HL-60 (cell line): ENCODE data around the gene NME3.

Experiments
- DNase-seq, 2 experiments: peaks; one replicate each; pipeline ENCODE4 v3.0.0-alpha.2; 2010 to 2020; ENCODE audit warnings: low read depth in 1 of 2, low spot score in 1 of 2
- H3K27ac ChIP-seq: fragments of 250-450 bp; sonication (Bioruptor Pico); replicated peaks from 2 replicates; pipeline ENCODE4 v1.5.1; 2020; ENCODE audit warnings: mild to moderate bottlenecking, moderate library complexity
- H3K27me3 ChIP-seq: fragments of 250-450 bp; sonication (Bioruptor Pico); 2 replicates; pipeline ENCODE4 v1.5.1; 2021; ENCODE audit warnings: mild to moderate bottlenecking, moderate library complexity; ENCODE audit not compliant: insufficient read depth, poor library complexity, severe bottlenecking
- H3K4me3 ChIP-seq: replicated peaks from 2 replicates; pipeline ENCODE4 v1.5.1; 2011; ENCODE audit warnings: mild to moderate bottlenecking, control low read depth, low read length; ENCODE audit not compliant: insufficient read depth
- CTCF ChIP-seq: IDR thresholded peaks from one replicate; pipeline ENCODE4 v1.5.1; 2011; ENCODE audit warnings: low read length, control low read depth, inconsistent platforms; ENCODE audit not compliant: insufficient read depth
- GABPA ChIP-seq: IDR thresholded peaks from 2 replicates; pipeline ENCODE4 v1.6.1; 2012; ENCODE audit warnings: low read depth
- POLR2AphosphoS5 ChIP-seq: IDR thresholded peaks from 2 replicates; pipeline ENCODE4 v1.6.1; 2012; ENCODE audit warnings: low read depth
- REST ChIP-seq: IDR thresholded peaks from 2 replicates; pipeline ENCODE4 v1.6.1; 2012; ENCODE audit warnings: low read depth; ENCODE audit not compliant: insufficient replicate concordance
- SPI1 ChIP-seq: IDR thresholded peaks from 2 replicates; pipeline ENCODE4 v1.6.1; 2012; ENCODE audit warnings: low read depth, mild to moderate bottlenecking, borderline replicate concordance

The NME3 gene

GRCh38 chr16:1775846-1776671 is 4.7 kb upstream of the NME3 start:
- DNase-seq, result no peak
- H3K27ac ChIP-seq, result no peak overlapping the region
- H3K27me3 ChIP-seq, result no peaks in the 10 kb centered on the region
- no peak overlapping the region for H3K4me3 ChIP-seq
- TF ChIP-seq SPI1 (no peak), POLR2AphosphoS5 (peak; percentile 31; the same call in 1 of the 2 replicates), CTCF (no peak)

GRCh38 chr16:1775006-1775845 is 3.9 kb upstream of the NME3 start:
- TF ChIP-seq GABPA, result no peak
- no peak for TF ChIP-seq CTCF
- no peak for TF ChIP-seq REST
- TF ChIP-seq POLR2AphosphoS5, result no peak
- no peak for TF ChIP-seq SPI1
- no peak for DNase-seq
- H3K27ac ChIP-seq, result no peak overlapping the region
- no peak overlapping the region for H3K4me3 ChIP-seq
- no peaks in the 10 kb centered on the region for H3K27me3 ChIP-seq

GRCh38 chr16:1774448-1774780 is 3.1 kb upstream of the NME3 start:
- Histone ChIP-seq H3K27me3 (no peaks in the 10 kb centered on the region), H3K27ac (peak overlapping the region; percentile 91), H3K4me3 (peak overlapping the region; percentile 96)
- TF ChIP-seq GABPA, result no peak
- TF ChIP-seq REST, result no peak
- DNase-seq, result no peak

GRCh38 chr16:1773703-1774447 is 2.5 kb upstream of the NME3 start:
- peak overlapping the region; percentile 96 for H3K4me3 ChIP-seq
- TF ChIP-seq SPI1 (peak; percentile 85), GABPA (0 out of 2 replicates have a peak, but pooled peaks have one; percentile 18), REST (no peak)
- peak overlapping the region; percentile 91 for H3K27ac ChIP-seq
- H3K27me3 ChIP-seq, result no peaks in the 10 kb centered on the region
- peak; percentile 57 to 69 for DNase-seq
